NCI-H748 (cell line): ENCODE measurements around the gene STX1A.

Experiments
- DNase-seq: peaks from one replicate; lab custom pipeline; 2025; ENCODE audit not compliant: unreplicated experiment; lab: John Stamatoyannopoulos, UW

Gene STX1A

GRCh38 chr7:73718905-73719805, at the start of gene STX1A:
TSS of gene STX1A (minus strand) at chr7:73719669. CDS start at chr7:73719631, 38 bp downstream.
- peak; percentile 79 for DNase-seq

- peak; percentile 40 for DNase-seq
Observed at GRCh38 chr7:73768641-73769480, 49.4 kb upstream of the STX1A start.

DNA sequence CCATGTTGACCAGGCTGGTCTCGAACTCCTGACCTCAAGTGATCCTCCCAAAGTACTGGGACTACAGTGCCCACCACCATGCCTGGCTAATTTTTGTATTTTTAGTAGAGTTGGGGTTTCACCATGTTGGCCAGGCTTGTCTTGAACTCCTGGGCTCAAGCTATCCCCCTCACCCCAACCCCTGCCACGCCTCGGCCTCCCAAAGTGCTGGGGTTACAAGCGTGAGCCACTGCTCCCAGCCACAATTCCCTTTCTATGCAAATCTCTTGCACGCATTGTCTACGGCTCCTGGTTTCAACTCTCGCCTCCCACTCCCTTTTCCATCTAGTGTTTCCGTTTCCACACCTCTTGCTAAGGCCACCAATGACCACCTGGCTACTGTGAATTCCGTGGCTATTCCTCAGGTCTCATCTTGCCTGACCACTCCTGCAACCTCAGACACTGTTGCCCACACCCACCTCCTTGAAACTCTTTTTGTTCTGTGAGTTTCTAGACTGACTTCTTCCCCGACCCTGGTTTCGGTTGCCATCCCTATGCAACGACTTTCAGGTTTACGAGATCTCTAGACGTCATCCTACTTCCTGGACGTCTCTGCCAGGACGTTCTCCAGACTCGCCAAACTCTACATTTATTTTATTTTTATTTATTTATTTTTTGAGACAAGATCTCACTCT, 47.2 kb upstream of the STX1A start:
- DNase-seq = no peak

- DNase-seq = no peak
Observed at GRCh38 chr7:73762659-73762999, 43.2 kb upstream of the STX1A start.

DNA sequence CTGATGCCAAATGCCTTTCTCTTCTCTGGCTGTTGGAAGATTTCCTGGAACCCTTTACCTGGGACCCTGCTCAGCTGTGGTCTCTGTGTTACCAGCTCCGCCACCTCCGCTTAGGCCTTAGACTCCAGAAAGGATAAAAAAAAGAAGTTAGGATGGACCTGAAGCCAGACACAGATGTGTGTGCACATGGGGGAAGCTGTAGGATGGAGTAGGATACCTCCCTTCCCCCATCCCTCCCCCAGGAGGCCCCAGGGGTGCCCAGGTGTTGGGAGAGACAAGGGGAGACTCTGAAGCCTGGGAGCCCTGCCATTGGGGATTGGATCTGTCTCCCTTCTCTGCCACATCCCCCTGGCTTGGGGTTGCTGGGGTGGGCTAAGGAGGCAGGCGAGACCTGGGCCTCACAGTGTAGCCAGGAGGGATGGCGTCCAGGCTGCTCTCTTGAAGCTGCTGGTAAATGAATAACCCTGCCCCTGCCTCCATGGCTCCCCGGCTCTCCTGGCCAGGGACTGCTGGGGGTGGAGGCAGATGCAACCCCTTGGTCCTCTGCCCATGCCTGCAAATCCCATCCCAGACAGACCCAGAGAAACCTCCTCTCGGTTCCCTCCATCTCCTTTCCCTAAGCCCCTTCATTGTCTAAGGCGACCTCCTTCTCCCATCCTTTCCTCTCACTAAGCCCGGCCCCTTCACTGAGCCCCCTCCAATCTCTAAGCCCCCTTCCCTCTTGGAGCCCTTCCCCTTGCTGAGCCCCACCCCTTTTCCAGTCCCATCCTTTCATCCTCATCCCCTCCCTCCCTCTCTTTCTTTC, 42.6 kb upstream of the STX1A start:
- no peak for DNase-seq

- DNase-seq = no peak
Observed at GRCh38 chr7:73758581-73759138, 39.2 kb upstream of the STX1A start.

GRCh38 chr7:73749931-73750776, 30.7 kb upstream of the STX1A start:
- no peak for DNase-seq

GRCh38 chr7:73746378-73746777, 26.9 kb upstream of the STX1A start:
- no peak for DNase-seq

- DNase-seq = peak; percentile 99
Observed at GRCh38 chr7:73742753-73743641, 23.5 kb upstream of the STX1A start.

GRCh38 chr7:73742338-73742752, 22.9 kb upstream of the STX1A start:
- DNase-seq = peak; percentile 86

DNA sequence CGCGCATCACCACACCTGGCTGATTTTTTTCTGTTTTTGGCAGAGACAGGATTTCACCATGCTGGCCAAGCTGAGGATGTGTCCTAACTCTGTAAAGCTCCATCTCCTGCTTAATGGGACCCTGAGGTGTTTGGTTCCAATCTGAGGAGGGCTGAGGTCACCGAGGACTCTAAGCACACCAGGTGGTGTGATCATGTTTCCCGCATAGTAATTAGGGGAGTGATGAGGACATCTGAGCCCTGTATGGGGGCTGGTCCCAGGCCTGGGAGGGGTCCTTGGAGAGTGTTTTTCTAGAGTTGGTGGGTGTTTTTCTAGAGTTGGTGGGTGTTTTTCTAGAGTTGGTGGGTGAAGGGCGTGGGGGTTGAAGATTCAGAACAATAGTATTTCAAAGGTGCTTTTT, 22.1 kb upstream of the STX1A start:
- peak; percentile 81 for DNase-seq

GRCh38 chr7:73740771-73741170, 21.3 kb upstream of the STX1A start:
- DNase-seq = no peak

- no peak for DNase-seq
Observed at GRCh38 chr7:73740212-73740611, 20.7 kb upstream of the STX1A start.

- DNase-seq = no peak
Observed at GRCh38 chr7:73739387-73739767, 19.9 kb upstream of the STX1A start.

GRCh38 chr7:73738612-73739386, 19.3 kb upstream of the STX1A start, which contains the start of gene ABHD11:
TSS of gene ABHD11 (minus strand) at chr7:73738802. CDS start at chr7:73738770, 32 bp downstream.
- DNase-seq = peak; percentile 98

DNA sequence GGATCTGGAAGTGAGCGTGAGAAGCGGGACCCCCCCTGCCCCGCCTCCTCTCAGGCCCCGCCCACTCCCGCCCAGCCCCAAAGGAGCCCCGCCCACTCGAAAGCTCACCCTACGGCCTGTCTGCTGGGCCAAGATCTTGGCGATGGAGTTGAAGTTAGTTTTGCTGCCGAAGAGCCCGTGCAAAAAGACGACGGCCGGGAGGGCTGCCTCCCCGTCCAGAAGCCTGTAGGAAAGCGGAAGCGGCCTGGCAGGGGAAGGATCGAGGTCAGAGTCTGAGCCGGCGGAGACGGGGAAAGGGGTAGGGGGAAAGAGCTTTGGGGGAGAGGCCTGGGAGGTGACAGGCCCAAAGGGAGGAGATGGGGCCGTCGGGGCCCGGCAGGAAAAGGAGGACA, 18.7 kb upstream of the STX1A start:
- DNase-seq = peak; percentile 66

DNA sequence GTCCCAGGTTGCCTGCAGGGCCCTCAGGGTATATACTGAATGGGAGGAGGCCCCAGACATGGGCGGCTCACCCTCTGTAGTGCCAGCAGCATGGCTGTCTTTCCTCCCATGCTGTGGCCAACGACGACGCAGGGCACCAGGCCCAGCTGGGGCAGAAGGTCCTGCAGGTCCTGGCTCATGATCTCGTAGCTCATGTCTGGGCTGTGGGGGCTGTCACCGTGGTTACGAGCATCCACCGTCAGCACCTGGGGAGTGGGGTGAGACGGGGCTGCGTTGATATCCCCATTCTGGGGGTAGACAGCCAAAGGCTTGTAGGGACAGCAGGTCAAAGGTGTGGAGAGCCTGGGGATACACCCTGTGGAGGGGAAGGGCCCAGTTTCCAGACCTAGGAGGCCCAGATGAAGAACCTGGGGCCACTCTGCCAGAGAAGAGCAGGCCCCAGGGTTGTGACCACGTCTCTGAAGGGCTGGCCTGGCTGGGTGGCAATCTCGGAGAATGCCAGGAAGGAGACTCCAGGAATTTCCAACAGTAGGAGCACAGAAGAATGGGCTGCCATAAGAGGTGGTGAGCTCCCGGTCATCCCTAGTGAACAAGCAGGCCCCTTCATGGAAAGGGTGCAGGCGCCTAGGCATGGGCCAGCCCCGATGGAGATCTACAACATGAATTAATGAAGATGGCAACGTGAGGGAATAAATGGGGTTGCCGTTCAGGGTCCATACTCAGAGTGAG, 18.2 kb upstream of the STX1A start:
- DNase-seq = no peak
